Measurements from ENCODE around the gene FGD2.
"Not testable (repeated sequence)": the region's sequence is repeated elsewhere in the genome, so short reads cannot be mapped to it uniquely, and the experiment has no call there.

FGD2 gene

GRCh38 chr6:36990401-36990800 lies 15.1 kb upstream of the FGD2 start:
- not testable (repeated sequence) for DNase-seq (ENCODE audit: low spot score)

- no peak for DNase-seq (ENCODE audit: low spot score)
Measured at GRCh38 chr6:36997811-36998722, 7.4 kb upstream of the FGD2 start.

- DNase-seq (ENCODE audit: low spot score) = no peak
Measured at GRCh38 chr6:36998723-36999038, 6.8 kb upstream of the FGD2 start.

GRCh38 chr6:36999061-36999750 lies 6.2 kb upstream of the FGD2 start:
- no peak for DNase-seq (ENCODE audit: low spot score)

GRCh38 chr6:36999751-37000125 lies 5.7 kb upstream of the FGD2 start:
- DNase-seq (ENCODE audit: low spot score) = no peak

DNA sequence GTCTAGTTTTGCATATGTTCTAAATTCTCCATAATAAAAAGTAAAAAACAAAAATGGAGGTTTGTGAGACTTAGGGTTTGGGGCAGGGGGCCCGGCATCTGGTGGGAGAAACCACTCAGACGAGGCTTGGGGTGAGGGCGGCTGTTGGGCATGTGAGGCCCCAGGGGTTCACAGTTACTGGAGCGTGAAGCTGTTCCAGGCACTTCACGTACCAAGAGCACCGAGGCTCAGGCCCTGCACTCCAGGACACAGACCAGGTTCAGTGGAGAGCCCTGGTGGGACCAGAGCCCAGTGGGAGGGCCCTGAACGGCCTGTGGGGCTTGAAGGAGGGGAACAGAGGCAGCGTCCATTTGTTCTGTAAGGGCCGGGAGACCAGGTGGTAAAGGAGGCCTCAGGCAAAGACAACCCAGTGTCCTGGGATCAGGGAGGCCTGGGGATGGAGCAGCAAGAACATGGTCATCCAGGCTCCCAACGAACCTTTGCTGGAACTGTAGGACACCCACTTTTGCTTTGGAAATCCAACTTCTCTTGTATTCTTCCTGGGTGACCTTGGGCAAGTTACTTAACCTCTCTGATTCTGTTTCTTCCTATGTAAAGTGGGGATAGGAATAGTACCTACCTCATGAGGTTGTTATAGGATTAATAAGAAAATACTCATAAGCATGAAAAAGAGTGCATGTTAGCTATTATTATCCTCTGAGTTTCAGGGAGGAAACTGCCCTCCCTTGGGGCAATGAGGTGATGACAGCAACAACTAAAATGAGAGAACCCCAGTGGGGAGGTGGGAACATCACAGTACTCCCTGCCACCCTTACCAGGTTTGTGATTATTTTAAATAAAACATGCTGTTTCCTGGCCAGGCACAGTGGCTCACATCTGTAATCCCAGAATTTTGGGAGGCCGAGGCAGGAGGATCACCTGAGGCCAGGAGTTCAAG lies 1.1 kb upstream of the FGD2 start:
- DNase-seq (ENCODE audit: low spot score) = no peak

- no peak for DNase-seq (ENCODE audit: low spot score)
Measured at GRCh38 chr6:37005827-37006567, 542 bp downstream of the FGD2 start.

DNA sequence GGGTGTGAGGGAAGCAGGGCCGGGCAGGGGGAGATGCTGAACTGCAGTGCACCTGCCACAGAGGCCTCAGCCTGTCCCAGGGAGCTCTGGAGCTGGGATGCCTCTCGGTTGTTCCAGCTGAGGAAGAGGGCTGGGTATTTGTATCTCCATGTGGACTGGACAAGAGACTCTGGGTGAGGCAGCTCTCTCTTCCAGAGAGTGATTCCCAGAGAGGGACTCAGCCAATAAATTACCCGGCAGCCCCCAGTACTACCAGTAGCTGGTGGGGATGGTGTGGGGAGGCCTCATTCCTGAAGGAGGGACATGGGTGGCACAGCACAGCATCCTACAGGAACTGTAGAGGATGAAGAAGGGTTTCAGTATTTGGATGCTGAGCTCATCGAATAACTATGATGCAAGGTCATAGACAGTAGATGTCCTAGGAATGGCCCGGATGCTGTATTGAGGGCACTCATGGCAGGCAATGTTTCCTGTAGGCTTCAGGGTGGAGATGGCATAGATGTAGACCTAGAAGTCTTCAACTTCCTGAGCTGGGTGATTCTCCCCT lies 1.4 kb downstream of the FGD2 start:
- peak; percentile 53 for DNase-seq (ENCODE audit: low spot score)

DNA sequence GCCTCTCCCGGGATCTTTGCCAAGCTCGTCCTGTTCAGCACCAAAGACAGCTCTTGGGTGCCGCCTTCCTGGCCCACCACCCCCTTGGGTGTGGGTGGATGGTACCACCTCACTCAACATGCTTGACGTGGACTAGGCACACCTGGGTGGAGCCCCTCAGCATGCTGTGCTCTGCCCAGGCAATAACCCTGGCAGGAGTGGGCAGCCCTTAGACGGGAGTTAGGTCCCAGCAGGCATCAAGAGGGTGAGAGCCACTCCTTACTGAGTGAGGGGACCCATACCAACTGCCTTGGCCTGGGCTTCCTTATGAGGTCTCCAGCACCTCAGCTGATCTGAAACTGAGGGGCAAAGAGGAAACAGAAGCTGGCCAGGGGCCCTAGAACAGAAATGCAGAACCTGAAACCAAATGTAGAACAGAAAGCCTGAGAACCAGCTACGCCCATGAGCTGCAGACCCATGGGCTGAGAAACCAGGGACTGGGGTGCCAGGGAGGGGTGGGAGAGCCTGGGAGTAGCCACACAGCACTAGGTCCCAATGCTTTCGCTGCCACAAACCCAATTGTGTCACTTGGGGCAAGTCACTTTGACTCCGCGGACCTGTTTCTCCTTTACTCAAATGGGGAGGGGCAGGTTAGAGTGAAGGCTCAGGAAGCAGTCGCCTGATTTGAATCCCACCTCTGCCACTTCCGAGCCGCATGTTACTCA lies 2.0 kb downstream of the FGD2 start:
- DNase-seq (ENCODE audit: low spot score) = no peak

DNA sequence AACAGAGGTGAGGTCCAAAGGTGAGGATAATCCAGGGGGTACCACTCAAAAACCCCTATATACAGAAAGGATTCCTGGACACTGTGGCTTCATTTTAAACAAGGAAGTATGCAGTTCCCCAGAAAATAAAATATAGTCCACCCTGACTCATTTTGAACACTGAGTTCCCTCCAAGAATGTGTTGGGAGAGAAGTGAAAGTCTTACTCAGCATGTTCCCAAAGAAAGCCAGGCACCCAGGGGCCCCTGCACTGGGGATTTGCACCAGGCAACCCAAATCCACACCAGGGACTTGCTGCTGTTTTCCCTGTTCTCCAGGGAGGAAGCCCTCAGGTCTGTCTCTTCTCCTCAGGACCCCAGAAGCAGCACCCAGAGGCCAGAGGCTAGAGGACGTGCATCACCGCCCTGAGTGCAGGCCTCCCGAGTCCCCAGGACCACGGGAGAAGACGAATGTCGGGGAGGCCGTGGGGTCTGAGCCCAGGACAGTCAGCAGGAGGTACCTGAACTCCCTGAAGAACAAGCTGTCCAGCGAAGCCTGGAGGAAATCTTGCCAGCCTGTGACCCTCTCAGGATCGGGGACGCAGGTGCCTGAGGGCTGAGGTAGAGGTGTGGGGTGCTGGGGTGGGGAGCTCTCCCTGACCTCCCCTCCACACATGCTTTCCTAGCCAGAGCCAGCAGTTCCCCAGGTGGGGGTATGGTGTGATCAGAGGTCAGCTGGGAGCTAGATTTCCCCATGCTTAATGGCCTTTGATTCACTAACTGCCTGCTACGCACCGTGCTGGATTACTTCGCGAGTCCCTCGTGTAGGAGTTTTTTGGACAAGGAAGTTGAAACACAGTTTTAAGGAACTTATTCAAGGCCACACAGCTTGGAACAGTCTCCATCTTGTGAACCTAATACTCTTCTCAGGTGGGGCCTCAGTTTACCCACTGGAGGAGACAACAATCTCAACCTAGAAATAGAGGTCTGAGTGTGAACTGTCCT lies 3.3 kb downstream of the FGD2 start:
- DNase-seq (ENCODE audit: low spot score) = no peak

GRCh38 chr6:37010402-37010892 lies 5.0 kb downstream of the FGD2 start:
- no peak for DNase-seq (ENCODE audit: low spot score)

DNA sequence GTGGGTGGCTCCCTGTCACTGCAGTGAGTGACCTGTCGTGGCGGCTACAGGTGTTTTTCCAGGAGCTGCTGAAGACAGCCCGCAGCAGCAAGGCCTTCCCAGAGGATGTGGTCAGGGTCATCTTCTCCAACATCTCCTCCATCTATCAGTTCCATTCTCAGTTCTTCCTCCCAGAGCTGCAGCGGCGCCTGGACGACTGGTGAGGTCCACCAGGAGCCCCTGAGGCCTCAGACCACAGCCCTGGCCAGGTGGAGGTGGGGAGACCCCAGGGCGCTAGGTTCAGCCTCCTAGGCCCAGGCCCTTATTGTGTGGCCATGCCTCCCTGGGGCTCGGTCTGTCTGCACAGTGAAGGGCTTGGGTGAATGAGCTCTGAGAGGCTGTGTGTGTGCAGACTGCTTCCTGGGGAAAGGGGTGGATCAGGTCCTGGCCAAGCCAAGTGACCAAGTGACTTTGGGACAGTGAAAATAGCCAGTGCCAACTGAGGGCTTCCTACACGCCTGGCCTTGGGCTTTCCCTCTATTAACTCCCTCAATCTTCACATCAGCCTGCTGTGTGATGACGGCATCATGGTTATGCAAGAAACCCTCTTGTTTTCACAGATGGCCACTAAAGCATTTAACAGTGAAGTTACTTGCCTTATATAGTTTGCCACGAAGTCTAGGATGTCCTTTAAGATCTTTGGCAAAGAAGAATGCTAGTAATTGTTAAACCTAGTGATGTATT lies 6.4 kb downstream of the FGD2 start:
- DNase-seq (ENCODE audit: low spot score) = peak; percentile 77

GRCh38 chr6:37013516-37014491 lies 8.3 kb downstream of the FGD2 start:
- no peak for DNase-seq (ENCODE audit: low spot score)

GRCh38 chr6:37014667-37015066 lies 9.2 kb downstream of the FGD2 start:
- no peak for DNase-seq (ENCODE audit: low spot score)

DNA sequence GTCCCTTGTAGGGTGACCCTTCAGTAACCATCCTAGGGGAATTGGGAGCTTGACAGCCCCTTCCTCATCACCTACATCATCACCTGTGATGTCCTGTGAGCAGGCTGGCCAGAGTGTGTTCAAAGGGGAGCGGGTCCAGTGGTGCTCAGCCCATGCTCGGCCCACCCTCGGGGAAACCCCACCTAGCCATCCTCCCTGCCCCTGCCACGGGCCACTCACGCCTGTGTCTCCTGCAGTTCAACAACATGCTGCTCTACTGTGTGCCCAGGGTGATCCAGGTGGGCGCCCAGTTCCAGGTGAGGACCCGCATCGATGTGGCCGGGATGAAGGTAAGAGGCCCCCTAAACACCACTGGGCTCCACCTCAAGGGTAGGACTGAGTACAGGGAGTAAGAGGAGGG lies 10.1 kb downstream of the FGD2 start:
- DNase-seq (ENCODE audit: low spot score) = no peak

GRCh38 chr6:37016995-37017394 lies 11.5 kb downstream of the FGD2 start:
- no peak for DNase-seq (ENCODE audit: low spot score)

DNA sequence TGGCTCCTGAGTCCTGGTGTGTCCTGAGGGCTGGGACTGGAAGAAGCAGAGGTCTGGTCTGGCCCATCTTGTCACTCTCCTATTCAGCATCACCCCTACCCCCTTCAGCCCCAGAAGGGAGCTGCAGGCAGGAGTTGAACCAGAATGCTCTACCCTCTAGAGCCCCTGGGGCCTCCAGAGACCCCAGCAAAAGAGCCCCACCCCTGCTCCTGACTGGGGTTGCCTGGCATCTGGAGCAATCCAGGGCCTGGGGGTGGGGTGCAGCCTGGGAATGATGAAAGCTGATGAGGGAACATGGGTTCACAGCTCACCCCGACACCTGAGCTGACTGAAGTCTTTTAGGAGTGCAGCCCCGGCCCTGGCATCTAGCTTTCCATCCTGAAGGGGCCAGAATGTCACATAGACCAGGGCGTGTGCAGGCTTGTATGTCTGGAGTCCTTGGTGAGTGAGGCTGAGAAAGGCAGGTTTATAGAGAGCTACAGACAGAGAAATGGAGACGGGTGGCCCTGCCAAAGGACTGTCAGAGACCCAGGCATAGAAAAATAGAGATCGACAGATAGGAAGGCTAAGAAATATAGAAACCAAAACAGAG lies 12.2 kb downstream of the FGD2 start:
- no peak for DNase-seq (ENCODE audit: low spot score)

All from hepatic stellate cell (primary cell).